GM18907 (cell line): Measurements from ENCODE around the gene RIN3.
"Not testable (repeated sequence)": the region's sequence is repeated elsewhere in the genome, so short reads cannot be mapped to it uniquely, and the experiment has no call there.

ENCODE experiments used
- ATAC-seq: cut with Tn5 transposase; IDR thresholded peaks from one replicate; pipeline ENCODE4 v1.9.1; 2021; ENCODE audit warnings: mild to moderate bottlenecking, moderate library complexity; ENCODE audit not compliant: unreplicated experiment

Gene RIN3

DNA sequence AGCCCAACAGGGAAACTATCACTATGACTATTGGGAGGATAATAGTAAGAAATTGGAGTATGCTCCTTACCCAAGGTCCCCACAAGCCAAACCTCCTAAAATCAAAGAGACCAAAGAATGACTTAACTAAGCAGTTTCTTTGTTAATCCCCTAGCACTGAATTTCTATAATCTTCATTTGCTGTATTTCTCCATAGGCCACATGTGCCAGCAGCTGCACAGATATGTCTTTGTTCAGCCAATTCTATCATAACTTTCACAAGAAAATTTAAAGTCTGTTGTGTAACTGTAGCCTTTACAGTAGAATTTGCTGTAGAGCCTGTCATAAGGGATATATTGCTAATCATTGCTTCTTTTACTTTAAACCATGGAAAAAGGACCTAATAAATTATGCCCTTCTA lies 104.0 kb downstream of the RIN3 start:
- no peak for ATAC-seq

DNA sequence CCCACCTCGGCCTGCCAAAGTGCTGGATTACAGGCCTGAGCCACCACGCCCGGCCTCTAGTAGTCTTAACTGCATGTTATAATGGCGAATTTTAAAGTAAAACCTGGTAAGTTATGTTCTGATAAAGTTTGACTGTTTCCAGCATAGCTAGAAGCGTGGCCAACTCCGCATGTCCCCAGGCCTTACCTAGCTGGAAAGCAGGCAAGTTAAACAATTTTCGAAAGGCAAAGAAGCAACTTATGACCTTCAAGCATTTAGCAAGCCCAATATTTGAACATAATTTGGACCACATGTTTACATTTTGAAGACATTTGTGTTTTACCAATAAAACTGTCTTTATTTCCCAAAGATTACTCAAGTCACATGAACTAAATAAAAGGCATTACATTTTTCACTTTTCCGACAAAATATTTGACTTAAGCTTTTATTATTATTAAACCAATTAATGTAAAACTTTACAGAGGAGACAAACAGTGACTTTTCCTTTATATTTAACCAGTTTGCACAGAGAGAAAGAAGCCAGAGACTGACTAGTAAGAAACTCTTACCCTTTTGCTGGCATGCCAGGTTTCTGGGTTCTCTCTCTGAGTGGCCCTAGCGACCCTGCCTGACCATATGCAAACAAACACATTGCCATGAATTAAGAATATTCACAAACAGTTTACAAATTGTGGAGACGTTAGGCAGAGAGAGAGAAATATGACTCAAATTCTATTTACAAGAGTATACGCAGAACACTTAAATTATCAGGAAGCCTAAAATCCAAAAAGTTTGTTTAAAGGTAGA lies 106.3 kb downstream of the RIN3 start:
- no peak for ATAC-seq

DNA sequence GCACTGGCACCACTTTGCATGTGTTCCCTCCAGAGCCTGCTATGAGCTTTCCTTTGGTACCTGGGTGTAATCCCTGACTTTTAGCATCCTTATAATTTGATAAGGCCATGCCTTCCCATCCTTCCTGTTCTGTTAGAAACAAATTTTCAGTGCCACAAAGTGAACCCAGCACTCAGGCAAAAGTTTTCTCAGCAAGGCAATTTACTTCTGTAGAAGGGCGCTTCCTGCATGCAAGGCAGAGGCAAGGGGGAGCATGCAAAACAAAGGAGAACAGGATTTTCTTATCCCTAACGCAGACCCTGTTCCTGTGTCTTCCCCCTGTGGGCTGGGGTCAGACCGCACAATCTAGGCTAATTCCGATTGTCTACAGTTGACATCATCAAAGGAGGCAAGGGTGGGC lies 108.7 kb downstream of the RIN3 start:
- ATAC-seq = no peak

DNA sequence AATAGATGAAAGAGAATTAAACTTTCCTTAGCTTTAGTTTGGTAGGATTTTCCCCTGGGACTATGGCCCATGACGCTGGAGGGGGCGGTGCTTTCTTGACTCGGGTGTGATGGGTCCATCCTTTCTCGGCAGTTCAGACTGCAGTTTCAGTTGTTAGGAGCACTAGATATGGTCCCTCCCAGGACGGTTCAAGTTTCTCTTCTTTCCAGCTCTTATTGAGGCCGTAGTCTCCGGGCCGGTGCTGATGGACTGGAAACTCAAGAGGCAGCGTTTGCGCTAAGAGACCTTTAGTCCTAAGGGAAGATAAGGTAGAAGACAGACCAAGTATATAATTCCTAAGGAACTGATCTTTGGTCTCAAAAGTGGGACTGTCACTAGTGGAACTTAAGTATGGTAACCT lies 111.2 kb downstream of the RIN3 start:
- ATAC-seq = no peak

DNA sequence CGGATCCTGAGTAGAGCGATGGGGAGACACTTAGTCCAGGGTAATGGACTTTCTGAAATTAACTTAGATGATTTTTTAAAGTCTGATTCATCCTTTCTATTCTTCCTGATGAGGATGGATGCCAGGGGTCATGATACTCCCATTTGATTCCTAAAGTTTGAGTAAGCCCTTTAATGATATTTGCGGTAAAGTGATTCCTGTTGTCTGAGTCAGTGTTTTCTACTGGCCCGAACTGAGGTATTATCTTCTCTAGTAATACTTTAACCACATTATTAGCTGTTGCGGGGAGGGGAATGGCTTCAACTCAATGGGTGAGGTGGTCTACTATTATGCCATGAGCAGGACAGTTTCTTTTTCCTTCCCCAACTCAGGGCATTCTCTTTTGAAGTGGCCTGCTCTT lies 111.6 kb downstream of the RIN3 start:
- no peak for ATAC-seq

DNA sequence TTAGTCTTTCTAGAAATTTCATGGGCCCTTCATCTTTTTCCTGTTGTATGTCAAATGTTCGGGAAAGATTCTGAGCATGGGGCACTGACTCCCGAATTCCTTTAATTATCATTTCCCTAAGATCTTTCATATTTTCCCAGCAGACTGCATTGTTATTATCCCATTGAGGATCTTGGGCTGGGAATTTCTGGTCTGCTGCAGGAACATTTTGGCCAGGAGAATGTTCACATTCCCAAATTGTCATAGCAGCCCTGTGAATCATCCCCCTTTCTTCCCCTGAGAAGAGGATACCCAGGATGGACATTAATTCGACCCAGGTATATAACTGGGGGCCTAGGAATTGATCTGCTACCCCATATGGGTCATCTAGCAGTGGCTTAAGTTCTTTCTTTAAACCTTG lies 112.5 kb downstream of the RIN3 start:
- no peak for ATAC-seq

GRCh38 chr14:92627707-92628215 lies 114.2 kb downstream of the RIN3 start:
- ATAC-seq = no peak

DNA sequence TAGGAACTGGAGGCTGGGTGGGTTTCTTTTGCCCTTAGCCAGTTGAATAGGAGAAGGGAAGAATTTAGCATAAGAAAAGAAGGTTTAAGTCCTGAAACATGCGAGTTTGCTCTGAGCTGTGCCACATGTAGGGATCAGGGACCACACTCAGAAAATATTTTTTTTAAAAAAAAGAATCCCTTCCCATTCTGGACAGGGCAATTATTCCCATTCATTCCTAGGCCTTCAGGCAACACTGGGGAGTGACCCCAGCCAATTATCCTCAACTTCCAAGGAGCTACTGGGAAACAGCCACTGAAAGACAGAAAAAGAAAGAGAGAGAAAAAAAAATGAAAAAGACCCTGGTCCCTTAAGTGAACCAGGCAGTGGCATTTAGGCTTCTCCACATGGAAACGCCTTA lies 115.1 kb downstream of the RIN3 start:
- ATAC-seq = no peak

DNA sequence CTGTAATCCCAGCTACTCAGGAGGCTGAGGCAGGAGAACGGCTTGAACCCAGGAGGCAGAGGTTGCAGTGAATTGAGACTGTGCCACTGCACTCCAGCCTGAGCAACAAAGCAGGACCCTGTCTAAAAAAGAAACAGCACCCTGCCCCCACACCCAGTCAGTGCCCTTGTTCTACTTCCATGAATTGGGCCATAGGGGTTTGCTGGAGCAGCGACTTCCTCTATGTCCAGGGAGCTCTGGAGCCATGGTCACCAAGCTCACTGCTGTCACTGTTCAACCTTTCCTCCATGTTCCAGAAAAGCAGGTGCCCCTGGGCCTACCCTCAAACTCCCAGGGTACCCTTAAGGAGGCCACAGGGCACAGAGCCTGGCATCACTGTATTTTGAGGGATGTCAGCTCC lies 116.8 kb downstream of the RIN3 start:
- ATAC-seq = no peak

DNA sequence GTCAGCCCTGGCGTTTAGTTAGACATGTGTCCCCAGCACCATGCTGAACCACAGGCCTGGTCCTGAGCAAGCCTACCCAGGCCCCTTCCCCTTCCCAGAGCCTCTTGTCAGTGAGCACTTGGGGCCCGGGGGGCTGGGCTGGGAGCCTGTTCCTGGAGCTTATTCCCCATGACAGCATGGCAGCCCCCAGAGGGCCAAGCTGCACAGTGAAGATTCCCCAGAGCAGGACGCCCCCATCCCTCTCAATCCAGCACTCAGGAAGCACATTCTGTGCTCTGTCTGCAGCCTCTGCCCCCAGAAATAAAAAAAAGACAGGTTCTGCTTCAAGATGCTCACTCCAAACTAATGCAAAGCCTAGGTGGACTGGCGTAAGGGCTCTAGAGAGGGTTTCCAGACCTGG lies 117.5 kb downstream of the RIN3 start:
- no peak for ATAC-seq

DNA sequence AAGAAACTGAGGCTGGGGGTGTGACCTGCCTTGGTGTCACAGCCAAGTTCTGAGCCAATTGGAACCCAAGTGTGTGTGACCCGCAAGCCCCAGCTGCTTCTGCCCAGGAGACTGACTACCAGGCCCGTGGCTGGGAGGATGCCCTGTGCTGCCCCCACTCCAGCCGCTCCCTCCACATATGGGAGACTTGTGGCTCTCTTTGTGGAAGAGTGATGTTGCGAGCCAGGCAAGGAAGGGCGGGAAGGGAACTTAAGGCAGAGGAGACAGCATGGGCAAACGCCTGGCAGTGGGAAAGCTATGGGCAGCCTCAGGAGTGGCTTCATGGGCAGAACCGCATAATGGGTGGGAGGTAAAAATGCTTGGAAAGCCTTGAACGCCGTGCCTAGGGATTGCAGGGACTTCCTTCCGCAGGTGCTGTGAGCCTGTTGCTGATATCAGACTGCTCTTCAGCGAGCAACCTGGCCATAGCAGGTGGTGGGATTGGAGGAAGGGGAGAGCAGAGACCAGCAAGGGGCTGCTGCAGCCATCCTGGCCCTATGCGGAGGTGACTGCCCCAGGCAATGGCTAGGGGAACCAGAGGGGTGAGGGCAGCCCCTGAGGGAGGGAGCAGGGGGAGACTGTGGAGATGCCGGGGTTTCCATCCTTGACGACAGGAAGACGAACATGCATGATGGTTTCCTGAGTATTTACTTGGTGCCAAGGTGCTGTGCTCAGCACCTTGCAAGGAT lies 119.1 kb downstream of the RIN3 start:
- ATAC-seq = no peak

GRCh38 chr14:92633274-92633616 lies 119.7 kb downstream of the RIN3 start:
- ATAC-seq = no peak

GRCh38 chr14:92633724-92634123 lies 120.1 kb downstream of the RIN3 start:
- no peak for ATAC-seq

DNA sequence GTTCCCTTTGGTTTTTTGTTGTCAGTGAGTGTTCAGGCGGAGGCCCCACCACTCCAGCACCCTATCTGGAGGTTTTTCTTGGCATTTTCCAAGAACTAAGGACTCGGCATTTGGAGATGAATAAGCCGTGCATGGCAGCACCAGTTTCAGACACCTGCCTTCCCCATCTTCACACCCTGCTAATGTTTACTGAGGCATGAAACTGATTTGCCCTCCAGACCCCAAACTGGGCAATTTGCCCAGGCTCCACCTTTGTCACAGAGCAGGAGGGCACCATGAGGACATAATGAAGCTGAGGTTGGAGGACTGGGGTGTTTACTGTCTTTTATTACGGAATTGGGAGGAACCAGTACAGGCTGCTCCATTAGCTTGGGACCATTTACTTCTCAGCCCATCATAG lies 121.5 kb downstream of the RIN3 start:
- ATAC-seq = no peak

- ATAC-seq = no peak
Observed at GRCh38 chr14:92635896-92636295, 122.3 kb downstream of the RIN3 start.

DNA sequence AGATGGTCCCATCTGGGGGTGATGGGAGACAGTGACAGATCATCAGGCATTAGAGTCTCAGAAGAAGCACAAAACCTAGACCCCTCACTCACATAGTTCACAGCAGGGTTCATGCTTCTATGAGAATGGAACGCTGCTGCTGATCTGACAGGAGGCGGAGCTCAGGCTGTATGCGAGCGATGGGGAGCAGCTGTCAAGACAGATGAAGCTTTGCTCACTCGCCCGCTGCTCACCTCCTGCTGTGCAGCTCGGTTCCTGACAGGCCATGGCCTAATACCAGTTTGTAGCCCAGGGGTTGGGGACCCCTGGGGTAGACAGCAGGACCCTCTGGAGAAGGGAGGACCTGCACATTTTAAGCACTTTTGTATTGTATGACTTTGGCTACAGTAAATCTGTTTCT lies 123.6 kb downstream of the RIN3 start:
- no peak for ATAC-seq

DNA sequence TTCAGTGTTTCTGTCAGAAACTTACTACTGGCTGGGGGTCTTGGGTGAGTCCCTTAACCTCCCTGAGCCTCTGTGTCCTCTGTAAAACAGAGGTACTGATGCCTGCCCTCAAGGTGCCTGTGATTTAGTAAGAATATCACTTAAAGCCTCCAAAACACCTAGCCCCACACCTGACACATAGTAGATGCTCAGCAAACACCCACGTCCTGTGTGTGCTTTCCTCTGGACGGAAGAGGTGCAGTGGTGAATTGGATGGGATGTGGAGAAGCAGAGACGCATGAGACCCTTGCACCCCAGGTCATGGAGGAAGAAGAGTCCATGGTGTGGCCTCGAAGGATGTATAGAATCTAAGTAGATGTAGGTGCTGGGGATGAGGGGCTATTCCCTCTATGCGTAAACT lies 124.3 kb downstream of the RIN3 start:
- no peak for ATAC-seq

GRCh38 chr14:92638266-92638665 lies 124.7 kb downstream of the RIN3 start:
- no peak for ATAC-seq

DNA sequence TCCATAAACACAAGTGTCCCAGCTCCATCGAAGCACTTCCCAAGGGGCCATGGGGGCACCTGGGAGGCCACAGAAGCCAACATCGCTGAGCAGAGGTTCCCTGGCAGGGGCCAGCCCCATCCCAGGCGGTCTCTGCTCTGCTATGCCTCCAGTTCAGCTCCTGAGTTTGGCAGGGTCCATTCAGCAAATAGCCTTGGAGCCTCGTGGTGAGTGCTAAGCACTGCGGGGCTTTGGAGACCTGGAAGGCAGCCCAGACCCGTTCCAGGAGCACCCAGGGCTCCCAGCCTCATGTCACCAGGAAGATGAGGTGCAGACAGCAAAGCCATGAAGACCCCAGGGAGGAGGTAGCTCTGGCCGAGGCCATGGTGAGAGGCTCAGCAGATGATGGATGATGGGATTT lies 125.3 kb downstream of the RIN3 start:
- no peak for ATAC-seq

DNA sequence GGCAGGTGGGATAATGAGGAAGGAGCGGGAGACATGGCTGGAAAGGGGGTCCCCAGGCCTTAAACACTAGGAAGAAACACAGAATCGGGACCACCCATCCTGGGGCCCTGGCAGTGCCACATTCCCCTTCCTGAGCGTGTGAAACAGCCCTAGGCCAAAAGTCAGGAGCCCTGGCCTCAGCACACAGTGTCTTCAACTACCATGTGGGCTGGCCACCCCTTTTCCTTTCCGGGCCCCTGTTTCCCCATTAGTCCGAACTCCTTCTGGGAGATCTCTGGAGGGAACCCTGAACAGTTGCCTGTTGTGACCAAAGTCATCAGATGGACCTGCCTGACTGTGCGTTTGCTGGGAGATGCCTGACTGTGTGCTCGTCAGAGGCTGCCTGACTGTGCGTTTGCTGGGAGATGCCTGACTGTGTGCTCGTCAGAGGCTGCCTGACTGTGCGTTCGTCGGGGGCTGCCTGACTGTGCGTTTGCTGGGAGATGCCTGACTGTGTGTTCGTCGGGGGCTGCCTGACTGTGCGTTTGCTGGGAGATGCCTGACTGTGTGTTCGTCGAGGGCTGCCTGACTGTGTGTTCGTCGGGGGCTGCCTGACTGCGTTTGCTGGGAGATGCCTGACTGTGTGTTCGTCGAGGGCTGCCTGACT lies 126.0 kb downstream of the RIN3 start:
- not testable (repeated sequence) for ATAC-seq

- no peak for ATAC-seq
Observed at GRCh38 chr14:92641306-92641705, 127.7 kb downstream of the RIN3 start.
